Endothelial cell of umbilical vein (primary cell): ENCODE measurements around the gene SNX24. TPM values are rescaled to one million over a fixed set of nuclear protein-coding genes. Genes with fewer than 3 reads are reported as not detected.

Experiments
- BruUV-seq: library from RNA; stranded (reverse); fragments of 400-500 nt; replicated peaks from 2 replicates; lab custom pipeline; 2021; lab: Mats Ljungman, UMichigan
- CTCF ChIA-PET: fragments of 300-600, 350-600 bp; sonication (Branson Sonifier 250); formaldehyde crosslinking; loops from one replicate; lab custom pipeline; 2021; ENCODE audit warnings: antibody characterized with exemption, inconsistent platforms; lab: Charles Lee
- POLR2A ChIA-PET: fragments of 300-600, 350-600 bp; sonication (Branson Sonifier 250); formaldehyde crosslinking; loops from one replicate; lab custom pipeline; 2021; ENCODE audit warnings: antibody characterized with exemption, inconsistent platforms; lab: Charles Lee
- DNase-seq: peaks from one replicate; pipeline ENCODE4 v3.0.0-alpha.2; 2011; ENCODE audit warnings: low read depth, low spot score
- FAIRE-seq: peaks from 2 replicates; lab custom pipeline; 2011; peaks lifted over from hg19 to GRCh38; lab: Jason Lieb, UNC
- H2AFZ ChIP-seq: 2 replicates; pipeline ENCODE4 v1.6.0; 2012; ENCODE audit warnings: low read depth, low read length, control low read depth, inconsistent platforms
- H3K27ac ChIP-seq: 2 replicates; pipeline ENCODE4 v1.5.1; 2011; ENCODE audit warnings: low read depth, mild to moderate bottlenecking, control low read depth, low read length, moderate library complexity; ENCODE audit not compliant: insufficient read depth
- H3K27me3 ChIP-seq, 2 experiments: 2 replicates each; pipeline versions ENCODE4 v1.6.0 to v1.6.1; 2011; ENCODE audit warnings: low read length in 2 of 2, mixed read lengths in 1 of 2; ENCODE audit not compliant: control insufficient read depth in 2 of 2, insufficient read depth in 2 of 2
- H3K36me3 ChIP-seq, 2 experiments: 2 replicates in 1 of 2; 3 replicates in 1 of 2; pipeline ENCODE4 v1.5.1; 2011; ENCODE audit warnings: low read length in 2 of 2, mild to moderate bottlenecking in 1 of 2, moderate library complexity in 1 of 2; ENCODE audit not compliant: control insufficient read depth in 2 of 2, insufficient read depth in 2 of 2; ENCODE audit errors: extremely low read depth in 1 of 2
- H3K4me1 ChIP-seq: 3 replicates; pipeline ENCODE4 v1.5.1; 2011; ENCODE audit warnings: mild to moderate bottlenecking, low read length; ENCODE audit not compliant: control insufficient read depth, insufficient read depth; ENCODE audit errors: extremely low read depth
- H3K4me2 ChIP-seq: 2 replicates; pipeline ENCODE4 v1.6.1; 2011; ENCODE audit warnings: low read length, control low read depth, mixed read lengths; ENCODE audit not compliant: insufficient read depth
- H3K4me3 ChIP-seq, 3 experiments: fragments of 200-600 bp in 1 of 3; sonication (generic), shearing (Covaris generic) in 1 of 3; replicated peaks in 1 of 3; 2 replicates each; pipeline ENCODE4 v1.5.1; 2011 to 2016; ENCODE audit warnings: control low read depth in 3 of 3, low read length in 3 of 3, mild to moderate bottlenecking in 2 of 3, inconsistent platforms in 1 of 3, low read depth in 1 of 3, moderate library complexity in 1 of 3; ENCODE audit not compliant: insufficient read depth in 1 of 3
- H3K79me2 ChIP-seq: 2 replicates; pipeline ENCODE4 v1.6.0; 2012; ENCODE audit warnings: low read length, inconsistent platforms; ENCODE audit not compliant: control insufficient read depth, insufficient read depth
- H3K9ac ChIP-seq: replicated peaks from 2 replicates; pipeline ENCODE3; 2011; ENCODE audit warnings: low read length, control low read depth; ENCODE audit not compliant: insufficient read depth; ENCODE audit errors: extremely low read depth
- H3K9me1 ChIP-seq: replicated peaks from 3 replicates; pipeline ENCODE4 v1.6.0; 2011; ENCODE audit warnings: mild to moderate bottlenecking, low read length; ENCODE audit not compliant: control insufficient read depth, insufficient read depth; ENCODE audit errors: extremely low read depth
- H3K9me3 ChIP-seq: replicated peaks from 2 replicates; pipeline ENCODE4 v1.5.1; 2012; ENCODE audit warnings: low read length, inconsistent platforms; ENCODE audit not compliant: control insufficient read depth, insufficient read depth
- H4K20me1 ChIP-seq: replicated peaks from 2 replicates; pipeline ENCODE3; 2011; ENCODE audit warnings: mild to moderate bottlenecking, low read length; ENCODE audit not compliant: control insufficient read depth, insufficient read depth; ENCODE audit errors: extremely low read depth
- CTCF ChIP-seq, 2 donors: IDR thresholded peaks; 1 replicate in 1 of 2; 2 replicates in 1 of 2; pipeline ENCODE4 v1.5.1; 2011; ENCODE audit warnings: low read length in 2 of 2, mild to moderate bottlenecking in 2 of 2, moderate library complexity in 2 of 2, control low read depth in 1 of 2, inconsistent platforms in 1 of 2, low read depth in 1 of 2; ENCODE audit not compliant: insufficient read depth in 1 of 2; ENCODE audit errors: extremely low read depth in 1 of 2
- EZH2 ChIP-seq: IDR thresholded peaks from 2 replicates; pipeline ENCODE4 v1.6.1; 2012; ENCODE audit warnings: borderline replicate concordance, low read depth, mild to moderate bottlenecking, moderate library complexity, low read length, inconsistent platforms; ENCODE audit not compliant: severe bottlenecking
- FOS ChIP-seq: IDR thresholded peaks from 2 replicates; pipeline ENCODE4 v1.6.1; 2011; ENCODE audit warnings: mild to moderate bottlenecking, low read length, moderate library complexity, borderline replicate concordance; ENCODE audit not compliant: insufficient read depth
- GATA2 ChIP-seq: IDR thresholded peaks from 2 replicates; pipeline ENCODE4 v1.7.0; 2011; ENCODE audit warnings: low read depth, mild to moderate bottlenecking, moderate library complexity, mixed read lengths, low read length; ENCODE audit not compliant: insufficient read length, insufficient read depth
- JUN ChIP-seq: IDR thresholded peaks from 2 replicates; pipeline ENCODE4 v1.6.1; 2011; ENCODE audit warnings: borderline replicate concordance, low read depth; ENCODE audit not compliant: insufficient read length, insufficient read depth
- MAX ChIP-seq: IDR thresholded peaks from 2 replicates; pipeline ENCODE4 v1.6.1; 2011; ENCODE audit not compliant: insufficient read depth, insufficient read length
- MYC ChIP-seq: IDR thresholded peaks from one replicate; pipeline ENCODE4 v1.6.1; 2011; ENCODE audit warnings: mild to moderate bottlenecking, low read depth, low read length
- POLR2A ChIP-seq: IDR thresholded peaks from 2 replicates; pipeline ENCODE4 v1.6.1; 2012; ENCODE audit warnings: low read depth, mild to moderate bottlenecking, control low read depth, low read length
- POLR2AphosphoS5 ChIP-seq: IDR thresholded peaks from 2 replicates; pipeline ENCODE4 v1.6.1; 2012; ENCODE audit warnings: low read depth, mild to moderate bottlenecking, control low read depth, low read length, moderate library complexity; ENCODE audit not compliant: insufficient read depth
- dilution Hi-C: fragments of 300-500 bp; cut with MboI; formaldehyde crosslinking; loops from one replicate; pipeline ENCODE4 v1.15.0; 2019; ENCODE audit warnings: low sequenced_read_pairs; ENCODE audit not compliant: extremely low pct_ligation_motif_present
- intact Hi-C: fragments of 100-400 bp; cut with micrococcal nuclease; formaldehyde crosslinking; loops from one replicate; pipeline ENCODE4 v1.10.0; 2022
- polyA plus RNA-seq, 4 experiments: library from polyadenylated mRNA; depleted of rRNA in 3 of 4; stranded (reverse) in 3 of 4; unstranded in 1 of 4; fragments of >200 nt; gene quantifications; 2 replicates each; pipeline versions ENCODE4 v1.2.1 to v1.2.3, GENCODE V29; 2011 to 2012; ENCODE audit warnings: missing spikeins in 1 of 4
- total RNA-seq: library from RNA; stranded (reverse); gene quantifications from 2 replicates; pipeline ENCODE4 v1.2.3, GENCODE V29; 2021

SNX24 gene
- total and polyA plus RNA-seq, 2 donors (not counting 3 experiments of a cell fraction or from before 2014, with no cell fraction given): 2.9 to 14.9 TPM

GRCh38 chr5:122836947-122837346 is 8.5 kb upstream of the SNX24 start:
- dilution Hi-C loops: no loop called here
- H3K27ac ChIP-seq: no peak overlapping the region
- no peak overlapping the region for H3K9ac ChIP-seq
- intact Hi-C loops: no loop called here
- no peak for DNase-seq
- no peak for FAIRE-seq
- no peaks in the 10 kb centered on the region for H4K20me1 ChIP-seq
- ChIA-PET CTCF (no interaction called here), POLR2A (no interaction called here)
- H3K9me1 ChIP-seq: no peaks in the 10 kb centered on the region
- H3K9me3 ChIP-seq: no peaks in the 10 kb centered on the region
- H3K4me1 ChIP-seq: no peaks in the 10 kb centered on the region
- H3K36me3 ChIP-seq: no peaks in the 10 kb centered on the region
- H3K79me2 ChIP-seq: no peaks in the 10 kb centered on the region
- TF ChIP-seq MAX (no peak), POLR2A (no peak), FOS (no peak), JUN (no peak), POLR2AphosphoS5 (no peak), CTCF (IDR thresholded peaks at IDR 0.05; ENCODE audit: extremely low read depth in 1 of 2, insufficient read depth in 1 of 2, low read depth in 1 of 2, low read length in 2 of 2) (no peak), EZH2 (no peak), GATA2 (no peak), MYC (no peak)
- H3K27me3 ChIP-seq: no peaks in the 10 kb centered on the region
- H3K4me3 ChIP-seq: no peak overlapping the region
- no peak overlapping the region for H2AFZ ChIP-seq
- H3K4me2 ChIP-seq: no peak overlapping the region
- no TSS peak for BruUV-seq
